B cell (primary cell): Measurements from ENCODE around the gene ACP3. TPM values are rescaled to one million over a fixed set of nuclear protein-coding genes. Genes with fewer than 3 reads are reported as not detected.

Experiments
- ATAC-seq: fragments of 200-7000 bp; cut with Tn5 transposase; one replicate; pipeline ENCODE4 v1.10.0; 2021; ENCODE audit warnings: low read depth, mild to moderate bottlenecking, moderate number of reproducible peaks, moderate library complexity
- CTCF ChIA-PET: fragments of 350-600 bp; sonication (Branson Sonifier 250); formaldehyde crosslinking; loops from one replicate; lab custom pipeline; 2021; ENCODE audit warnings: antibody characterized with exemption, inconsistent platforms; lab: Charles Lee
- POLR2A ChIA-PET: fragments of 350-600 bp; sonication (Branson Sonifier 250); formaldehyde crosslinking; loops from one replicate; lab custom pipeline; 2021; ENCODE audit warnings: antibody characterized with exemption; lab: Charles Lee
- DNase-seq: peaks from one replicate; pipeline ENCODE4 v3.0.0; 2013
- H2AFZ ChIP-seq: 2 replicates; pipeline ENCODE4 v1.6.1; 2012; ENCODE audit warnings: mild to moderate bottlenecking, low read depth, low read length; ENCODE audit not compliant: insufficient read depth, poor library complexity, severe bottlenecking
- H3K27ac ChIP-seq, 2 donors: 1 replicate in 1 of 2; 2 replicates in 1 of 2; pipeline ENCODE4 v1.5.1; 2012 to 2013; ENCODE audit warnings: low read length in 2 of 2, mild to moderate bottlenecking in 2 of 2, moderate library complexity in 1 of 2
- H3K27me3 ChIP-seq, 4 experiments: fragments of 200-600 bp in 1 of 4; sonication (generic) in 1 of 4; replicated peaks in 1 of 4; 1 replicate in 2 of 4; 2 replicates in 2 of 4; pipeline versions ENCODE4 v1.6.1 to v1.7.0; 2013 to 2016; ENCODE audit warnings: low read length in 3 of 4, mild to moderate bottlenecking in 2 of 4, mixed read lengths in 1 of 4, moderate library complexity in 1 of 4; ENCODE audit not compliant: insufficient read depth in 4 of 4, control insufficient read depth in 3 of 4; ENCODE audit errors: control extremely low read depth in 1 of 4
- H3K36me3 ChIP-seq, 2 experiments: replicated peaks in 1 of 2; 1 replicate in 1 of 2; 2 replicates in 1 of 2; pipeline versions ENCODE4 v1.6.1 to v1.7.1; 2013; ENCODE audit warnings: low read length in 1 of 2; ENCODE audit not compliant: insufficient read depth in 2 of 2, control insufficient read depth in 1 of 2; ENCODE audit errors: control extremely low read depth in 1 of 2, extremely low read depth in 1 of 2
- H3K4me1 ChIP-seq, 2 donors: fragments of 200-600 bp in 1 of 2; sonication (generic) in 1 of 2; 1 replicate in 1 of 2; 2 replicates in 1 of 2; pipeline versions ENCODE4 v1.5.1 to v1.6.1; 2013 to 2017; ENCODE audit warnings: low read length in 2 of 2; ENCODE audit not compliant: control insufficient read depth in 2 of 2, insufficient read depth in 2 of 2
- H3K4me2 ChIP-seq: replicated peaks from 2 replicates; pipeline ENCODE3; 2012; ENCODE audit warnings: mild to moderate bottlenecking, low read depth, low read length; ENCODE audit not compliant: poor library complexity, severe bottlenecking
- H3K4me3 ChIP-seq, 5 experiments: fragments of 200-600 bp in 1 of 5; sonication (generic) in 1 of 5; 1 replicate in 3 of 5; 2 replicates in 2 of 5; pipeline versions ENCODE4 v1.5.1 to v1.7.0; 2011 to 2016; ENCODE audit warnings: low read length in 4 of 5, mild to moderate bottlenecking in 4 of 5, low read depth in 2 of 5, control low read depth in 1 of 5, moderate library complexity in 1 of 5; ENCODE audit not compliant: insufficient read depth in 1 of 5; ENCODE audit errors: control extremely low read depth in 1 of 5, extremely low read depth in 1 of 5
- H3K79me2 ChIP-seq: fragments of 200-600 bp; sonication (generic); one replicate; pipeline ENCODE4 v1.6.0; 2016; ENCODE audit warnings: low read length; ENCODE audit not compliant: control insufficient read depth, insufficient read depth
- H3K9ac ChIP-seq: fragments of 200-600 bp; sonication (generic); 2 replicates; pipeline ENCODE4 v1.6.1; 2017; ENCODE audit warnings: mild to moderate bottlenecking, low read length, moderate library complexity
- H3K9me3 ChIP-seq, 3 donors: one replicate each; pipeline versions ENCODE4 v1.6.1 to v1.7.1; 2013; ENCODE audit warnings: low read length in 2 of 3; ENCODE audit not compliant: control insufficient read depth in 2 of 3, insufficient read depth in 1 of 3; ENCODE audit errors: control extremely low read depth in 1 of 3
- H4K20me1 ChIP-seq: 2 replicates; pipeline ENCODE4 v1.6.0; 2012; ENCODE audit warnings: mild to moderate bottlenecking, low read length; ENCODE audit not compliant: insufficient read depth, control insufficient read depth, poor library complexity, severe bottlenecking
- H3K27ac Mint-ChIP-seq: one replicate; pipeline ENCODE4 v1.8.0; 2021; ENCODE audit warnings: mixed read lengths
- H3K27me3 Mint-ChIP-seq: one replicate; pipeline ENCODE4 v1.8.0; 2021; ENCODE audit warnings: mixed read lengths
- H3K4me1 Mint-ChIP-seq: one replicate; pipeline ENCODE4 v1.8.0; 2021; ENCODE audit warnings: mixed read lengths
- H3K4me3 Mint-ChIP-seq: one replicate; pipeline ENCODE4 v1.8.0; 2021; ENCODE audit warnings: mixed read lengths
- H3K9me3 Mint-ChIP-seq: one replicate; pipeline ENCODE4 v1.8.0; 2022; ENCODE audit warnings: mixed read lengths; ENCODE audit not compliant: insufficient read depth
- EZH2 ChIP-seq: IDR thresholded peaks from 2 replicates; pipeline ENCODE4 v1.6.1; 2012; ENCODE audit warnings: borderline replicate concordance, low read depth, mild to moderate bottlenecking, moderate library complexity, low read length; ENCODE audit not compliant: insufficient read depth, poor library complexity, severe bottlenecking
- WGBS: methylation state at CpG from one replicate; pipeline ENCODE4 v1.1.5; 2013; ENCODE audit warnings: missing lambda C conversion rate; ENCODE audit not compliant: insufficient coverage; 5-methylcytosine and 5-hydroxymethylcytosine counted together
- intact Hi-C: fragments of 100-400 bp; cut with micrococcal nuclease; formaldehyde crosslinking; loops from one replicate; pipeline ENCODE4 v1.10.0; 2022
- polyA plus RNA-seq: library from polyadenylated mRNA; depleted of rRNA; stranded (reverse); fragments of >200 nt; gene quantifications from 2 replicates; pipeline ENCODE4 v1.2.3, GENCODE V29; 2012
- total RNA-seq, 2 donors: library from RNA; stranded (reverse); fragments of 120-200 nt in 1 of 2; gene quantifications; 1 replicate in 1 of 2; 2 replicates in 1 of 2; pipeline versions ENCODE4 v1.2.3 to v1.2.4, GENCODE V29; 2013 to 2022
- TF ChIP-seq, protein P1 (sequence below): fragments of 200-600 bp; IDR thresholded peaks from one replicate; pipeline ENCODE4 v1.8.0; 2022; ENCODE audit warnings: antibody characterized with exemption, mild to moderate bottlenecking

The ACP3 gene
- total and polyA plus RNA-seq, 2 donors (not counting 1 experiment from before 2014, with no cell fraction given): 0.36 to 0.64 TPM

DNA sequence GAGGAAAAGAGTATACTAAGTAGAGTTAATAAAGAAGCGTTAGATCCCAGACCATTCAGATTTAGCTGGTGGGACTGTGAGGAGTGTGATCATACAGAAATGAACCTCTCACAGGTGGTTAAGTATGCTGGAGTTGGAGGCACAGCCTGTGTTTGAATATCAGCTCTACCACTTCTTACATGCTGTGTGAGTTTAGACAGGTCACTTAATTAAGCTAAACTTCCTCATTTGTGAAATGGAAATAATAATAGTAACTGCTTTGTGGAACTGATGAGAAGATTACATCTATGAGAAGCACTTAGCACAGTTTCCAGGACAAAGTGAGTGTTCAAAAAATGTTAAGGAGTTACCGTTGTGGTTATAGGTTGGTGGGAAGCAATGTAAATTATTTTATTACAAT lies 8.4 kb downstream of the ACP3 start:
- H3K4me1 ChIP-seq: no peaks in the 10 kb centered on the region
- no peaks in the 10 kb centered on the region for H3K9me3 ChIP-seq
- no peak overlapping the region for H3K27ac ChIP-seq
- CTCF ChIA-PET: no interaction called here
- no peaks in the 10 kb centered on the region for H3K27me3 ChIP-seq
- no peak overlapping the region for H3K9ac ChIP-seq
- H3K4me3 Mint-ChIP-seq: no peak overlapping the region
- H3K4me1 Mint-ChIP-seq: peaks cover 4% of the 10 kb centered on the region
- H2AFZ ChIP-seq: no peak overlapping the region
- no peak overlapping the region for H3K4me3 ChIP-seq
- peaks cover 3% of the 10 kb centered on the region for H3K27me3 Mint-ChIP-seq
- H3K27ac Mint-ChIP-seq: no peak overlapping the region
- TF ChIP-seq, protein P1, sequence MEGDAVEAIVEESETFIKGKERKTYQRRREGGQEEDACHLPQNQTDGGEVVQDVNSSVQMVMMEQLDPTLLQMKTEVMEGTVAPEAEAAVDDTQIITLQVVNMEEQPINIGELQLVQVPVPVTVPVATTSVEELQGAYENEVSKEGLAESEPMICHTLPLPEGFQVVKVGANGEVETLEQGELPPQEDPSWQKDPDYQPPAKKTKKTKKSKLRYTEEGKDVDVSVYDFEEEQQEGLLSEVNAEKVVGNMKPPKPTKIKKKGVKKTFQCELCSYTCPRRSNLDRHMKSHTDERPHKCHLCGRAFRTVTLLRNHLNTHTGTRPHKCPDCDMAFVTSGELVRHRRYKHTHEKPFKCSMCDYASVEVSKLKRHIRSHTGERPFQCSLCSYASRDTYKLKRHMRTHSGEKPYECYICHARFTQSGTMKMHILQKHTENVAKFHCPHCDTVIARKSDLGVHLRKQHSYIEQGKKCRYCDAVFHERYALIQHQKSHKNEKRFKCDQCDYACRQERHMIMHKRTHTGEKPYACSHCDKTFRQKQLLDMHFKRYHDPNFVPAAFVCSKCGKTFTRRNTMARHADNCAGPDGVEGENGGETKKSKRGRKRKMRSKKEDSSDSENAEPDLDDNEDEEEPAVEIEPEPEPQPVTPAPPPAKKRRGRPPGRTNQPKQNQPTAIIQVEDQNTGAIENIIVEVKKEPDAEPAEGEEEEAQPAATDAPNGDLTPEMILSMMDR: no peak
- no peak for TF ChIP-seq EZH2
- intact Hi-C loops: no loop called here
- no peaks in the 10 kb centered on the region for H4K20me1 ChIP-seq
- H3K36me3 ChIP-seq: no peaks in the 10 kb centered on the region
- no CpG with 5 or more reads among the region's 2 CpGs for WGBS
- POLR2A ChIA-PET: no interaction called here
- DNase-seq (no peak), ATAC-seq (no peak)
- H3K9me3 Mint-ChIP-seq: no peaks in the 10 kb centered on the region
- H3K4me2 ChIP-seq: no peak overlapping the region
- H3K79me2 ChIP-seq: no peaks in the 10 kb centered on the region

DNA sequence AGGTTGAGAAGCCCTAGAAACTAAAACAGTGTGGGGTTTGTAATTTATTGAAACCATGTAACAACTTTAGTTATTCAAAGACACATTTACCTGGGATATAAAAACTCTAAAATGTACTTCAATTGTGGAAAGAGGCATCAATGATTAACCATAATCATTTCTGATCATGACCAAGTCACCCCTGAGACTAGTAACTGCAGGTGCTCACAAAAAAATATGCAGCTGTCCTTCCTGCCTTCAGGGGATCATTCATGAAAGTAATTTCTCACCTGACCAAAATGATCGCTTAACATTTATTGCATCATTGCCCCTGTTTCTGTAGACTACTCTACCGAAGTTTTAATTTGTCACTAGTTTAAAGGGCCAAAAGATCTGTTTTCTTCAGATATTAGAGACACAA lies 9.0 kb downstream of the ACP3 start:
- H3K4me1 Mint-ChIP-seq: peaks cover 4% of the 10 kb centered on the region
- Histone ChIP-seq H3K36me3 (no peaks in the 10 kb centered on the region), H4K20me1 (no peaks in the 10 kb centered on the region), H3K27me3 (no peaks in the 10 kb centered on the region), H3K79me2 (no peaks in the 10 kb centered on the region), H3K4me3 (no peak overlapping the region), H3K9ac (no peak overlapping the region), H3K4me2 (no peak overlapping the region), H3K9me3 (no peaks in the 10 kb centered on the region), H2AFZ (no peak overlapping the region), H3K4me1 (no peaks in the 10 kb centered on the region), H3K27ac (no peak overlapping the region)
- intact Hi-C loops: no loop called here
- DNase-seq (no peak), ATAC-seq (no peak)
- H3K4me3 Mint-ChIP-seq: no peak overlapping the region
- ChIA-PET POLR2A (no interaction called here), CTCF (no interaction called here)
- H3K9me3 Mint-ChIP-seq: no peaks in the 10 kb centered on the region
- H3K27me3 Mint-ChIP-seq: peaks cover 3% of the 10 kb centered on the region
- 88% methylated on average over 1 of the region's 2 CpGs for WGBS
- TF ChIP-seq, protein P1: no peak
- TF ChIP-seq EZH2: no peak
- no peak overlapping the region for H3K27ac Mint-ChIP-seq
